Activated CD8-positive, alpha-beta T cell treated with anti-CD3 and anti-CD28 coated beads for 36 hours (primary cell): ENCODE results near the gene RNU4-1. TPM values are rescaled to one million over a fixed set of nuclear protein-coding genes. Genes with fewer than 3 reads are reported as not detected.
"Not testable (repeated sequence)": the region's sequence is repeated elsewhere in the genome, so short reads cannot be mapped to it uniquely, and the experiment has no call there.

Experiments used
- ATAC-seq: fragments of 200-7000 bp; cut with Tn5 transposase; one replicate; pipeline ENCODE4 v1.10.0; 2021; ENCODE audit warnings: mild to moderate bottlenecking, moderate library complexity
- CTCF ChIA-PET: fragments of 350-600 bp; sonication (Branson Sonifier 250); formaldehyde crosslinking; loops from one replicate; lab custom pipeline; 2021; ENCODE audit warnings: antibody characterized with exemption; lab: Charles Lee
- POLR2A ChIA-PET: fragments of 350-600 bp; sonication (Branson Sonifier 250); formaldehyde crosslinking; loops from one replicate; lab custom pipeline; 2021; ENCODE audit warnings: antibody characterized with exemption; lab: Charles Lee
- DNase-seq: peaks from one replicate; pipeline ENCODE4 v3.0.0-alpha.2; 2020
- H3K27ac Mint-ChIP-seq: one replicate; pipeline ENCODE4 v1.8.0; 2021; ENCODE audit warnings: mild to moderate bottlenecking, mixed read lengths
- H3K27me3 Mint-ChIP-seq: one replicate; pipeline ENCODE4 v1.8.0; 2021; ENCODE audit warnings: mixed read lengths
- H3K36me3 Mint-ChIP-seq: one replicate; pipeline ENCODE4 v1.8.0; 2021; ENCODE audit warnings: low read depth, mixed read lengths
- H3K4me1 Mint-ChIP-seq: one replicate; pipeline ENCODE4 v1.8.0; 2021; ENCODE audit warnings: low read depth, mixed read lengths
- H3K4me3 Mint-ChIP-seq: one replicate; pipeline ENCODE4 v1.8.0; 2021; ENCODE audit warnings: mild to moderate bottlenecking, moderate library complexity, mixed read lengths
- H3K9me3 Mint-ChIP-seq: one replicate; pipeline ENCODE4 v1.8.0; 2021; ENCODE audit warnings: mixed read lengths
- intact Hi-C: fragments of 100-400 bp; cut with micrococcal nuclease; formaldehyde crosslinking; loops from one replicate; pipeline ENCODE4 v1.10.0; 2022
- total RNA-seq, 2 experiments: library from RNA; stranded (reverse); gene quantifications; one replicate each; pipeline ENCODE4 v1.2.3, GENCODE V29; 2021
- TF ChIP-seq, protein P1 (sequence below): fragments of 200-600 bp; IDR thresholded peaks from one replicate; pipeline ENCODE4 v1.8.0; 2022; ENCODE audit warnings: antibody characterized with exemption, mild to moderate bottlenecking

The RNU4-1 gene
- total RNA-seq, 2 experiments from 2014 or later = 692 to 1,025 TPM

DNA sequence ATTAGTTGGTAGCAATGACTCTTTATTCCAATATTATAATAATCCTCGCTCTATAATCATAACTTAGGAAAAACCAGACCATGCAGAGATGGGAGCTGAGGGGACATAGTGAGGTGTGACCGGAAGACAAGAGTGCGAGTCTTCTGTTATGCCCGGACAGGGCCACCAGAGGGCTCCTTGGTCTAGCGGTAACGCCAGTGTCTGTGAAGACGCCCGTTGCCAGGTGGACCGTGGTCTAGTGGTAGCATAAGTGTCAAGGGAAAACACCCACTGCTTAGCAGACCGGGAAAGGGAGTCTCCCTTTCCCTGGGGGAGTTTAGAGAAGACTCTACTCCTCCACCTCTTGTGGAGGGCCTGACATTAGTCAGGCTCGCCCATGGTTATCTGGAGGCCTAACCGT is 42.4 kb upstream of the RNU4-1 start:
- DNase-seq = peak; percentile 72
- intact Hi-C loops, H3K36me3 Mint-ChIP-seq, H3K4me3 Mint-ChIP-seq, POLR2A ChIA-PET, H3K4me1 Mint-ChIP-seq, H3K27ac Mint-ChIP-seq, H3K27me3 Mint-ChIP-seq, ATAC-seq: not testable (repeated sequence)
- TF ChIP-seq, protein P1, sequence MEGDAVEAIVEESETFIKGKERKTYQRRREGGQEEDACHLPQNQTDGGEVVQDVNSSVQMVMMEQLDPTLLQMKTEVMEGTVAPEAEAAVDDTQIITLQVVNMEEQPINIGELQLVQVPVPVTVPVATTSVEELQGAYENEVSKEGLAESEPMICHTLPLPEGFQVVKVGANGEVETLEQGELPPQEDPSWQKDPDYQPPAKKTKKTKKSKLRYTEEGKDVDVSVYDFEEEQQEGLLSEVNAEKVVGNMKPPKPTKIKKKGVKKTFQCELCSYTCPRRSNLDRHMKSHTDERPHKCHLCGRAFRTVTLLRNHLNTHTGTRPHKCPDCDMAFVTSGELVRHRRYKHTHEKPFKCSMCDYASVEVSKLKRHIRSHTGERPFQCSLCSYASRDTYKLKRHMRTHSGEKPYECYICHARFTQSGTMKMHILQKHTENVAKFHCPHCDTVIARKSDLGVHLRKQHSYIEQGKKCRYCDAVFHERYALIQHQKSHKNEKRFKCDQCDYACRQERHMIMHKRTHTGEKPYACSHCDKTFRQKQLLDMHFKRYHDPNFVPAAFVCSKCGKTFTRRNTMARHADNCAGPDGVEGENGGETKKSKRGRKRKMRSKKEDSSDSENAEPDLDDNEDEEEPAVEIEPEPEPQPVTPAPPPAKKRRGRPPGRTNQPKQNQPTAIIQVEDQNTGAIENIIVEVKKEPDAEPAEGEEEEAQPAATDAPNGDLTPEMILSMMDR = peak; percentile 66
- CTCF ChIA-PET = interaction anchor here (0.8 to 1.3 kb wide), 2 partner anchors 9 to 12 kb away, joined by 3 read pairs; no protein-coding TSS in a partner anchor
- H3K9me3 Mint-ChIP-seq = peaks cover 15% of the 10 kb centered on the region

DNA sequence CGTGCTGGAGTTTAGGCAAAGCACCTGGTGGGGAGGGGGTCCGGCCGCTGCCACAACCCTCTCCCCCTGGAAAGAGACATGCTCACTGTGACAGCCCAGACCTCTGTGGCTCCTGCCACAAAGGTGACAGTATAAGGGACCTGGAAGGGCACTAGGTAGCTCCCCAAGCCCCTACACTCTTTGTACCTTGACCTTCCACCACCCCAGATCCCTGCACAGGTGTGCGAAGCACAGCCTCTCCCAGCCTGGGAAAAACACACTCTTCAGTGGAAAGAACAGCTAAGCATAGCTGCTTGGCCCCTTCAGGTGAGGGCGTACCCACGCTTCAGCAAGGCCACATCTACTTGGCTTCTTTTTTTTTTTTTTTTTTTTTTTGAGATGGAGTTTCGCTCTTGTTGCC is 39.5 kb upstream of the RNU4-1 start:
- POLR2A ChIA-PET = interaction anchor here (1.8 kb wide), 1 partner anchor 40 kb away, joined by 6 read pairs; the partner anchor contains the start of gene RNU4-1
- no peaks in the 10 kb centered on the region for H3K4me1 Mint-ChIP-seq
- CTCF ChIA-PET = interaction anchor here (1.0 kb wide), 1 partner anchor 134 kb away, joined by 3 read pairs; no protein-coding TSS in a partner anchor
- H3K27ac Mint-ChIP-seq = no peak overlapping the region
- peaks cover 6% of the 10 kb centered on the region for H3K9me3 Mint-ChIP-seq
- H3K4me3 Mint-ChIP-seq = no peak overlapping the region
- intact Hi-C loops = no loop called here
- DNase-seq (no peak), ATAC-seq (no peak)
- TF ChIP-seq, protein P1 = no peak
- H3K27me3 Mint-ChIP-seq = peaks cover 3% of the 10 kb centered on the region
- H3K36me3 Mint-ChIP-seq = no peaks in the 10 kb centered on the region

DNA sequence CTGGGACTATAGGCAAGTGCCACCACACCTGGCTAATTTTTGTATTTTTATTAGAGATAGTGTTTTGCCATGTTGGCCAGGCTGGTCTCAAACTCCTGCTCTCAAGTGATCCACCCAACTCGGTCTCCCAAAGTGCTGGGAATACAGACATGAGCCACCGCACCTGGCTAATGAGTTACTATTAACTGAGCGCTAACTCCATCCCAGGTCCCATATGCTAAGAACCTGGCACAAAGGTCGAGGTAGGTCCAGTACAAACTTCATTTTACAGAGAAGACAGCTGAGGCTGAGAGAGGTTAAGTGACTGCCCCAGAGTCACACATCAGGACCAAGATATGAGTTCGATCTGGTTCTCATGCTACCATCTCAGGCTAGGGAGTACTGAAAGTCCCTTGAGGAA is 39.0 kb upstream of the RNU4-1 start:
- DNase-seq (no peak), ATAC-seq (no peak)
- Mint-ChIP-seq H3K36me3 (no peaks in the 10 kb centered on the region), H3K4me3 (no peak overlapping the region), H3K9me3 (peaks cover 3% of the 10 kb centered on the region), H3K27me3 (peaks cover 3% of the 10 kb centered on the region), H3K4me1 (no peaks in the 10 kb centered on the region), H3K27ac (no peak overlapping the region)
- TF ChIP-seq, protein P1 = no peak
- ChIA-PET POLR2A (interaction anchor here (1.8 kb wide), 1 partner anchor 39 kb away, joined by 6 read pairs; the partner anchor contains the start of gene RNU4-1), CTCF (interaction anchor here (1.0 kb wide), 1 partner anchor 134 kb away, joined by 3 read pairs; no protein-coding TSS in a partner anchor)
- intact Hi-C loops = no loop called here

DNA sequence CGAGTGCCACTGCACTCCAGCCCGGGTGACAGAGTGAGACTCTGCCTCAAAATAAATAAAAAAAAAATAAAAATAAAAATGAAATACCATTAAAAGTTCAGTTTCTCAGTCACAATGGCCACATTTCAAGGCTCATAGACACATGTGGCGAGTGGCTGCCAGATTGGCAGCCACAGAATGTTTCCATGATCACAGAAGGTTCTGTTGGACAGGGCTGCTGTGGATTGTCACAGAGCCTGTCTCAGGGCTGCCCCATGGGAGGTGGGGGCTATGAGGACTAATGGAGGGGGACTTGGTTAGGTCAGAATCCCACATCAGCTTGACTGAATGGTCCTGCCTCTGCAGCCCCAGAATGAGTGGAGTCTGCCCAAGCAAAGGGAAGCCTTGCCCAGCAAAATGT is 38.4 kb upstream of the RNU4-1 start:
- peaks cover 2% of the 10 kb centered on the region for H3K9me3 Mint-ChIP-seq
- ChIA-PET CTCF (no interaction called here), POLR2A (interaction anchor here (1.8 kb wide), 1 partner anchor 38 kb away, joined by 6 read pairs; the partner anchor contains the start of gene RNU4-1)
- intact Hi-C loops = no loop called here
- H3K36me3 Mint-ChIP-seq = no peaks in the 10 kb centered on the region
- H3K27ac Mint-ChIP-seq = no peak overlapping the region
- H3K4me3 Mint-ChIP-seq = no peak overlapping the region
- H3K27me3 Mint-ChIP-seq = peaks cover 3% of the 10 kb centered on the region
- TF ChIP-seq, protein P1 = no peak
- ATAC-seq (no peak), DNase-seq (no peak)
- H3K4me1 Mint-ChIP-seq = no peaks in the 10 kb centered on the region

- POLR2A ChIA-PET = interaction anchor here (1.2 kb wide), 1 partner anchor 11 kb away, joined by 3 read pairs; no protein-coding TSS in a partner anchor
- no peaks in the 10 kb centered on the region for H3K36me3 Mint-ChIP-seq
- H3K27ac Mint-ChIP-seq = no peak overlapping the region
- DNase-seq (no peak), ATAC-seq (no peak)
- TF ChIP-seq, protein P1 = no peak
- intact Hi-C loops = no loop called here
- no peak overlapping the region for H3K4me3 Mint-ChIP-seq
- H3K9me3 Mint-ChIP-seq = no peaks in the 10 kb centered on the region
- CTCF ChIA-PET = interaction anchor here (1.9 kb wide), 1 partner anchor 39 kb away, joined by 9 read pairs; no protein-coding TSS in a partner anchor
- no peaks in the 10 kb centered on the region for H3K27me3 Mint-ChIP-seq
- H3K4me1 Mint-ChIP-seq = peaks cover 7% of the 10 kb centered on the region
Measured at GRCh38 chr12:120328228-120328627, 35.2 kb upstream of the RNU4-1 start.
